NCI-H1105 treated with DMSO at 0.1 percent for 48 hours (cell line): ENCODE results near the gene SLC2A4.

Source experiments
- DNase-seq: peaks from one replicate; lab custom pipeline; 2025; lab: John Stamatoyannopoulos, UW

SLC2A4 gene

GRCh38 chr17:7248796-7249195 is 32.7 kb upstream of the SLC2A4 start:
- DNase-seq = no peak

- DNase-seq = no peak
These were observed 32.3 kb upstream of the SLC2A4 start for GRCh38 chr17:7249214-7249613.

- DNase-seq = no peak
These were observed 31.7 kb upstream of the SLC2A4 start for GRCh38 chr17:7249830-7250229.

- no peak for DNase-seq
These were observed 30.6 kb upstream of the SLC2A4 start for GRCh38 chr17:7250695-7251627.

GRCh38 chr17:7251661-7252175 is 29.8 kb upstream of the SLC2A4 start, which contains the start of gene CTDNEP1:
CTDNEP1 (minus strand) TSS chr17:7251734; CDS start chr17:7251296, 438 bp downstream.
- DNase-seq = peak; percentile 100

- DNase-seq = peak; percentile 96
These were observed 29.1 kb upstream of the SLC2A4 start, which contains the start of gene ELP5 for GRCh38 chr17:7252176-7253043. ELP5 (plus strand) TSS chr17:7252215; CDS start chr17:7252551, 336 bp downstream.

GRCh38 chr17:7253082-7253481 is 28.4 kb upstream of the SLC2A4 start:
- no peak for DNase-seq

GRCh38 chr17:7254511-7254910 is 27.0 kb upstream of the SLC2A4 start:
- no peak for DNase-seq

GRCh38 chr17:7256766-7257456 is 24.6 kb upstream of the SLC2A4 start:
- no peak for DNase-seq

- DNase-seq = no peak
These were observed 22.6 kb upstream of the SLC2A4 start for GRCh38 chr17:7258731-7259554.

GRCh38 chr17:7259555-7259889 is 22.0 kb upstream of the SLC2A4 start:
- DNase-seq = no peak

- DNase-seq = no peak
These were observed 21.4 kb upstream of the SLC2A4 start for GRCh38 chr17:7260151-7260550.

- DNase-seq = peak; percentile 51
These were observed 20.7 kb upstream of the SLC2A4 start for GRCh38 chr17:7260651-7261378.

GRCh38 chr17:7261379-7262191 is 19.9 kb upstream of the SLC2A4 start:
- peak; percentile 24 for DNase-seq

- peak; percentile 90 for DNase-seq
These were observed 19.2 kb upstream of the SLC2A4 start, which contains the start of gene CLDN7 for GRCh38 chr17:7262192-7262934. CLDN7 (minus strand) TSS chr17:7262478; CDS start chr17:7262043, 435 bp downstream.

GRCh38 chr17:7262935-7263800 is 18.4 kb upstream of the SLC2A4 start:
- peak; percentile 45 for DNase-seq

- no peak for DNase-seq
These were observed 17.8 kb upstream of the SLC2A4 start for GRCh38 chr17:7263801-7264078.

- DNase-seq = no peak
These were observed 14.7 kb upstream of the SLC2A4 start for GRCh38 chr17:7266784-7267183.
